GM19043 (cell line): ENCODE measurements around the gene SUPT20H.
A peak's percentile ranks its signal among the peaks of the same experiment; 100 is the strongest.
"Not testable (repeated sequence)": the region's sequence is repeated elsewhere in the genome, so short reads cannot be mapped to it uniquely, and the experiment has no call there.

Experiments
- ATAC-seq: cut with Tn5 transposase; IDR thresholded peaks from one replicate; pipeline ENCODE4 v1.9.1; 2021; ENCODE audit warnings: low read depth; ENCODE audit not compliant: unreplicated experiment

SUPT20H gene

DNA sequence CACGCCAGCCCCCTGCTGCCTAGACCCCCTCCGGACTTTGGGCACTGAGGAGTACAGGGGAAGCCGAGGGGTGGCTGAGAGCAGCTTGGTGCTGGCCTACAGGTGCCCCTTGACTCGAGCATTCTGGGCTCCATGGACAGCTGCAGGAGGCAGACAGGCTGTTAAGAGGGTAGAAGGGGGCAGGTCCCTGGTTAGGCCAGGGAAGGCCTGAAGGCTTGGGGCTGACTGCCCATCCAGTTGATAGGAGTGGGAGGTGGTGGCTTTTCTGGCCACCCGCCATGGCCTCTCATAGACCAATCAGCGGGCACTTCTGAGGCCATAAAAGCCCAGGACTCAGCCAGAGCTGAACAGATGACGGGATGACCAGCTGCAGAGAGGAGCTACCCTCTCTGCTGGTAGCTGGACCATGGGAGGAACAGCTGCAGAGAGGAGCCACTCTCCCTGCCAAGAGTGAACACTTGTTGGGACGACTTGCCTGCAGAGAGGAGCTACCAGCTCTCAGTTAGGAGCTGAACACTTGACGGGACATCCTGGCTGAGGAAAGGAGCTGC lies 10.7 kb upstream of the SUPT20H start:
- ATAC-seq: no peak

DNA sequence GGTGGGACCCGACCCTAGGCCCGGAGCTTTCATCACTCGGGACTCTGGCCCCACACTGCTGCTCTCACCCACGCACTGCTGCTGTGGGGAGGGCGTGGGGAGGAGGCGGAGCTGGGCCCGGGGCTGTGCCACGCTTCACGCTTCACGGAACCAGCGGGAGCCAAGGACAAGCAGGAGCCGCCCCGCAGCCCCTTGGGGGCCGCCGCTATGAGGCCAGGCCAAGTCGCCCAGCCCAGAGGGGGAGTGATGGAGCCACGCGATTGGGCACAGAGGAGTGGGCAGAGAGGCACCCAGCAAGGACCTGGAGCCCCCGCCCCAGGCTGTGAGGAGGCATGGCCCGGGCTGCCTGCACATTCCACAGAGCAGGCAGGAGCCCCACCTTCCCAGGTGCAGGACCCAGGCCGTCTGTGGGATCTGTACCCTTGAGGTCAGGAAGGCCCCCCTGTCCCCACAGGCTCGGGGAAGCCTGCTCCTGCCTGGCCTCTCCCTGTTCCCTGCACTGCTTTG lies 10.2 kb upstream of the SUPT20H start:
- ATAC-seq: no peak

DNA sequence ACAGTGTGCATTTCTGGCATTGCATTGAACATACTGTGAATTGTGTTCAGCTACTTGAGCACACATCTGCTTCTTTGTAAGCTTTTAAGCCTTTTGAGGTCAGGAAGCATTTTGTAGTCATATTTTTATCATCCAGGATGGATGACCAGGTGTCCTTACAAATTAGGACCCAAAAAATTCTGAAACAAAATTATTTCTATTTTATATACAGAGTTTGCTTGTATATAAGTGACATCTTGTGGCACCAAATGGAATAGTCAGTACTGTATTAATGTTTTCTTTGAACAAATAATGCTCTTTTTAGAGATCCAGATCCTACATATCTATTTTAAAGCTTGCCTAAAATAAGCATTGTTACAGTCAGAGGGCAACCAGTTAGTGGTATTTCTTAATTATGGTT lies 9.5 kb upstream of the SUPT20H start:
- ATAC-seq: no peak

DNA sequence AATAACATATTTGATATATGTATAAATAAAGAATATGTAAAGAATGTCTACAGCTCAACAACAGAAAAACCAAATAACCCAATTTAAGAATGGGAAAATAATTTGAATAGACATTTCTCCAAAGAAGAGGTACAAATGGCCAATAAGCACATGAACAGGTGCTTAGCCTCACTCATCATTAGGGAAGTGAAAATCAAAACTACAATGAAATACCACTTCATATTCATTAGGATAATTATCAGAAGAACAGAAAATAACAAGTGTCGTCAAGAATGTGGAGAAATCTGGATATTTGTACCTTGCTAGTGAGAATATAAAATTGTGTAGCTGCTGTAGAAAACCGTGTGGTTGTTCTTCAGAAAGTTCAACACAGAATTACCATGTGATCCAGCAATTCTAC lies 8.4 kb upstream of the SUPT20H start:
- peak; percentile 58 for ATAC-seq

DNA sequence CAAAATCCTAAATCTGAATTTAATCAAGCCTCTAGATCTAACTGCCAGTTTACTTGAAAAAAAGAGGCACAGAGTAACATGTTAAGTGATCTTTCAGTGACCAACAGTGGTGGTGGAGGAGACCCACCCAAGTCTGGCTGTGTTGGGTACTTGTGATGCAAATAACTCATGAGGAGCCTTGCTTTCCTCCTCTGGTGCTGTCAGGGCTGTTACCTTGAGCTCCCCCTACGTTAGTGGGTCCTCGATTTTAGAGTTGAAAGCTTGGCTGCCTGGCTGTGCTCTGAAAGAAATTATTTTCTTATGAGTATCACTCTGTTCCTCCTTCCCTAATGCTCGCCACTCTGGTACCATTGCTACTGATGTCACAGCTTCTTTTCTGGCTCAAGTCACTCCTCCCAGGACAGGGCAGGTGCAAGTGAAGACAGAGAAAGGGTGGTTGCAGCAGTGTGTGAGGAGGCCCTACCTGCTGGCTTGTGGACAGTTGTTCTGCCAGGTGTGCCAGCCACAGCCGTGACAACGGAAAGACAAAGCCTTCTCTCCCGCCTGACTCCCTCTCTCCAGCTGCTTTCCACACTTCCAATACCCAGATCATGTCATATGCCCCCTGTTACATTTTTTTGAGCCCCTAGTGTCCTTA lies 6.5 kb upstream of the SUPT20H start:
- ATAC-seq: no peak

DNA sequence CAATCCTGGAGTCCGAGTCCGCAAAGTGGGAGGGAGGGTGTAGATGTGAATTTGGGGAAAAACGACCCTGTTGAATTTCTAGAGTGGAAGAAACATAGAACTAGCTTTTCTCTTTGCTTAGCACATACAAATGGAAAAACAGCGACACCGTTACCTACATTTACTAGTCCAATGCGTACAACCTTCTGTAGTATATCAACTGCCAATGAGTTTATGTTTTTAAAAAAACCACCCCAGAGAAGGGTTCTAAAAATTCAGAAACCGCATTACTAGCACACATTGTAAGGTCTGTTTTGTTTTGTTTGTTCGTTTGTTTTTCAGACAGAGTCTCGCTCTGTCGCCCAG lies 332 bp upstream of the SUPT20H start:
- peak; percentile 18 for ATAC-seq

DNA sequence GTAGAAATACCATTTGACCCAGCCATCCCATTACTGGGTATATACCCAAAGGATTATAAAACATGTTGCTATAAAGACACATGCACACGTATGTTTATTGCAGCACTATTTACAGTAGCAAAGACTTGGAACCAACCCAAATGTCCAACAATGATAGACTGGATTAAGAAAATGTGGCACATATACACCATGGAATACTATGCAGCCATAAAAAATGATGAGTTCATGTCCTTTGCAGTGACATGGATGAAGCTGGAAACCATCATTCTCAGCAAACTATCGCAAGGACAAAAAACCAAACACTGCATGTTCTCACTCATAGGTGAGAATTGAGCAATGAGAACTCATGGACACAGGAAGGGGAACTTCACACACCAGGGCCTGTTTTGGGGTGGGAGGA lies 3.3 kb downstream of the SUPT20H start:
- not testable (repeated sequence) for ATAC-seq

DNA sequence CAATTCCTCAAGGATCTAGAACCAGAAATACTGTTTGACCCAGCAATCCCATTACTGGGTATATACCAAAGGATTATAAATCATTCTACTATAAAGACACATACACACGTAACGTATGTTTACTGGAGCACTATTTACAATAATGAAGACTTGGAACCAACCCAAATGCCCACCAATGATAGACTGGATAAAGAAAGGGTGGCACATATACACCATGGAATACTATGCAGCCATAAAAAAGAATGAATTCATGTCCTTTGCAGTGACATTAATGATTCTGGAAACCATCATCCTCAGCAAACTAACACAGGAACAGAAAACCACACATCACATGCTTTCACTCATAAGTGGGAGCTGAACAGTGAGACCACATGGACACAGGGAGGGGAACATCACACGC lies 6.4 kb downstream of the SUPT20H start:
- ATAC-seq: not testable (repeated sequence)

DNA sequence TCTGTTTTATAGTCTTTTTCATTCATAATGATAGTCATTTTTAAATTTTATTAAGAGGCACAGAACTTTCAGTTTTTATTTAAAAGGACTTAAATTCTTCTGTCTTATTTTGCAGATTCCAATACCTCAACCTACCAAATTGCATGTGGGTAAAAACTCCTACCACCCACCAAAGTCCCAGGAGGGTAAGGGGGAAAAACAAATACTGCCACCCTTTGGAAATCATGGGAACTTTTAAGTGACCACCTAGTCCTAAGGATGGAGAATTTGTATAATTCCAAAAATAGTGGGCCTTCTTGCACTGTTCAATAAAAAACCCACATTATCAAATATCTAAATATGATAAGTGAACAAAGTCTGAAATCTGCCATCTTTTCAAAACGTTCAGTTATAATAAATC lies 9.7 kb downstream of the SUPT20H start:
- ATAC-seq: no peak

DNA sequence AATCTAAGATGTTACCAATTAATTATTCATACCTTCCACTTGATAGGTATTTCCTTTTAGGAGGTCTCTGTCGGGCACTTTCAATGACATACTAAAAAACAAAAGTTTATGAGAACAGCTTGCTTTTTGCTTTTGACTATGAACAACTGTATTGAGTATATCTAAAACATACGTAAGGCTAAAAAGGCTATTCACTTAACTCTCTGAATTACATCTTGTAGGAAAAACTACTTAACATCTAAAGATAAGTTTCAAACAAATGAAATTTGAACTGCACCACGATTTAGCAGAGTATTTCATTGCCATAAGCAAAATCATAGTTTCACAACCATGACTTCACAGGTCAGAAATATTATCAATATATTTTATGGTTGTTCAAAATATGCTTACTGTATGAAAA lies 11.6 kb downstream of the SUPT20H start:
- ATAC-seq: no peak

DNA sequence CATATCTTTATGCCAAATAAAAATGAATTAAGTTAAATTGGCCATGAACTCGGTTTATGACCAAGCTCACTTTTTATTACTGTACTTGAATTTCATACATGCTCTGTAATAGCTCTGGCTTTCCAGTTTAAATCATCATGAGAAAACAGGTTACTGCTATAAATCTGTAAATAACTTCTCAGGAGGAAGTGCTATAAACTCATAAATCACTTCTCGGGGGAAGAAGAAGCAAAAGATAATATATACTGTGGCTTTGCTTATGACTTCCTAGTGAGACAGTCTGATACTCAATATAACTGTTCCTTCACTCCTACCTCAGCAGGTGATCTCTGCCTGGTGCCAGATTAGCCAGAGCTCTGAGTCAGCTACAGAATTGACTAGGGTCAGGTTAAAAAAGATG lies 12.5 kb downstream of the SUPT20H start:
- no peak for ATAC-seq

DNA sequence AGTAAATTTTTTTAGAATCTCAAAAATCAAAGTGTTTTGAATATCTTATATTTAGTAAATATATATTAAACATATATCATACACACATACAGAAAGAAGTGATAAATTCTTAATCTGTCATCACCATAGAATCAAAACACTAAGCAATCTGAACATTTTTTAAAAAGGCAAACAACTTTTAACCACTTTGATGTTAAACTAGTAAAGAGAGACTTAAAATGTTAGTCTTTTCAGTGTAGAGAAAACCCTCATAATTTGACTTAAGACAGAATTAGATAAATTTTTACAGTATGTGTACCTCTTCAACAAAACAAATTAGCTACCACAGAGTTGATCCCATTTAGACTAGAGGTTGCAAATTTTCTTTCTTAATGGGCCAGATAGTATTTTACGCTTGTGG lies 13.4 kb downstream of the SUPT20H start:
- no peak for ATAC-seq

DNA sequence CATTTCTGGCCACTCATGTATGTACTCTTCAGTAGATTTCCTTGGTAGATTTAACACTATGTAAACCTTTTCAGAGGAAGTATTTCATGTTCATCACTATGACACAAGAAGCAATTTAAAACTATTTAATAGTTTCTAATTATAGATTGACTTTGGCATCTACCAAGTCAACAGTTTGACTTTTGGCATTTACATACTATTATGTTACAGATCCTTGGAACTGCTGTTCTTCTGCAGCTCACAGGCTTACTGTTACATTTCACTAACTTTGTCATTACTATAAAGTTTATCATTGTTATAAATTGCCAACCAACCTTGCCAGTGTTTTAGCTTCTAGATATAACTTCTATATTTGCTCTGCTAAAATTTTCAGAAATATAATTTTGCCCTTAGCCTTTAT lies 18.7 kb downstream of the SUPT20H start:
- no peak for ATAC-seq

DNA sequence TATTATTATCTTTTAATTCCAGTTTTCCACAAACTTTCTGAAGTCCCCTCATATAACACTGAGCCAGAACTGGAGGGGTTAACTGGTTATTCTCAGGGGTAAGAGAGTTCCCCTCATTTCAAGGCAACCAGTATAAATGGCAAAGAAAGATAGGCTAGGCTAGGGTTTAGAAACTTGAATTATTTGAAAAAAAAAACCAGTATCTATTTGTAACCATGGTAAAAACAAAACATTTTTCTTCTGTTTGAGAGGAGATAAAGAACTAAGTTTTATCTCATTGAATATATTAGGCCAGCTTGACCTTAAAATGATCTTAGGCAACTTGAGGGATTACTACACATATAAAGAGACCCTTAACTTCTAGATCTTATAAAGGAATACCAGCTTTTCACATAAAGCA lies 19.6 kb downstream of the SUPT20H start:
- ATAC-seq: no peak

DNA sequence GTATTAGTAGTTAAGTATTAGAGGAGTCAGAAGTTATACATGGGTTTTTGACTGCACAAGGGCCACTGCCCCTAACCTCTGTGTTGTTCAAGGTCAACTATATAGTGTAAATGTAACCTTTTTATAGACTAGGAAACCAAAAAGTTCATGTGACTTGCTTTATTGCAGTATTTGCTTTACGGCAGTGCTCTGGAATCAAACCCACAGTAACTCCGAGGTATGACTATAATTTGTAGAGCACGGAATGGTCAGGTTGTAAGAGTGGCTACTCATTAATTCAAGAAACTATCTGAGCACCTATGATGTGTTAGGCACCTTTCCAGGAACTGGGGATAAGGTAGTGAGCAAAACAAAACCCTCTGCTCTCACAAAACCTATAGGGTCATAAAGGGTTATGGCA lies 22.2 kb downstream of the SUPT20H start:
- ATAC-seq: no peak

DNA sequence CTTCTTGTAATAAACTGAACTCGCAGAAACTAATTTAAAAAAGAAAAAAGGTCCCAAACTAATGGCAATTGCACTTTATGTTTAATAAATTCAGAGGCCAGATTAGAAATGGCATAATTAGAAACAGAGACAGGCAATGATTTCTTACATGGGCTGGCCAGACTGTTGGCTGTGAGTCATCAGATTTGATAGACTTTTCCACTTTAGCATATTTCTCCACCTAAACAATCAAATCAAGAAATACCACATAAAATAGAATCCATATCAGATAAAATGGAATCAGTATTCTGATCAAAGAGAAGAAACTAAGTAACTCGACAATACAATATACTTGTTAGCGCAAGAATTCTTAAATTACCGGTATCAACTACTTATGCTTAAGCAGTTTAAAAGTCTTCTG lies 29.9 kb downstream of the SUPT20H start:
- ATAC-seq: no peak

DNA sequence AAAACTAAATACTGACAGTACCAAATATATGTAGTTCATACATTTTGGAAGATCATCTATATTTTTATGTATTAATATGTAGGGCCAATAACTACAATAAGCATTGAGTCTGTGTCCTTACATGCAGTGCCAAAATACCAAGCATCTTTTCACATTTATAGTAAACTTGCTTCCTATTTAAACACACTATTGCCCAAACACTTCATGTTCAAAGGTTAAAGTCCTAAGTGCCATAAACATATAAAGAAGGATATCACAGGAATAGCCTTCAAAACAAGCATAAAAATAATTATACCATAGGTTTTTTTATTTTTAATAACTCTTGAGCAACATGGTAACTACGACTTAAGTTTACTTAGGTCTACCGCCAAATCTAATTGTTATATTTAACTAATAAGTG lies 31.8 kb downstream of the SUPT20H start:
- ATAC-seq: no peak

DNA sequence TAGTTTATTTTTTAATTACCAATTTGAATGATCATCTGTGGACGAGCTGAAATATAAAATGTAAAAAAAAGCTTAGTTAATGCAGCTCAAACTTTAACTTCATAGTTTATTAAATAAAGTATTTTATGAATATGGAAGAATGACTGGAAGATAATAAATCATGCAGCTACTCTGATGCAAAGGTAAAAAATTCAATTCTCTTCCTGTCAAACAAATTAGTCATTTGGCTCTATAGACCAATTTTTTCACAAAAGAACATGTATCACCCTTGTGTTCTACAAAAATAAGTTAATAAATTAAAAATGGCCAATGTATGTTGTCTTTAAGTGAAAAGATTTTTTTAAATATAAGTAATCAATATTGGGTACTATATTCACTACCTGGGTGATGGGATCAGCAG lies 32.7 kb downstream of the SUPT20H start:
- no peak for ATAC-seq

DNA sequence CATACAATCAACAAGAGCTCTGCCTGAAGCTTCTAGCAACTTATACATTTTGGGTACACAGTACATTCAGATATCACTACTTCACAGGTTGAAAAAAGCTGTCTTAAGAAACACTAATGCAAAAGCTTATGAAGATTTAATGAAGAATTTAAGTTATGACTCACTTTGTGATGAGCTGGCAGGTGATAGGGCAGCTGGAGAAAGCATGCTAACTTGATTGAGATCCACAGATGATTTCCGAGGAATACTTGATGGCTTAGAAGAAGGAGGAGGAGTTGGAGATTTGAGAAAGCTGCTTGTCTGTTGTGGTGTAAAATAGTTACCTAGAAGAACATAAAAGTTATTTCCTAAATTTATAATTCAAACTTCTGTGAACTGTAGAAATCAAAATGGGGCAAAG lies 35.6 kb downstream of the SUPT20H start:
- no peak for ATAC-seq

DNA sequence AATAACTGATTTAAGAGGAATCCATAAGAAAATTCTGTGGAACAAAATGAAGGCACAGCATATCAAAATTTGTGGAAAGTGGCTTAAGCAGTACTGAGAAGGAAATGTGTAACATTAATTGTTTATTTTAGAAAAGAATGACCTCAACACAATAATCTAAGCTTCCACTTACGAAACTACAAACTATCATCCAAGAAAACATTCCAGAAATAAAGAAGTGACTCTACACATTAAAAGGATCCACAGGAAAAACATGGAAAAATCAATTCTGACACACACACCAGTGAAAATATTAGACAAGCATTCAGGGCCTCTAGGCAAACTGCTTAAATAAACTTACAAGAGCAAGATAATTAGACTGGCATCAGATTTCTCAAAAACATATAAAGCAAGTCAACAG lies 44.9 kb downstream of the SUPT20H start:
- no peak for ATAC-seq

DNA sequence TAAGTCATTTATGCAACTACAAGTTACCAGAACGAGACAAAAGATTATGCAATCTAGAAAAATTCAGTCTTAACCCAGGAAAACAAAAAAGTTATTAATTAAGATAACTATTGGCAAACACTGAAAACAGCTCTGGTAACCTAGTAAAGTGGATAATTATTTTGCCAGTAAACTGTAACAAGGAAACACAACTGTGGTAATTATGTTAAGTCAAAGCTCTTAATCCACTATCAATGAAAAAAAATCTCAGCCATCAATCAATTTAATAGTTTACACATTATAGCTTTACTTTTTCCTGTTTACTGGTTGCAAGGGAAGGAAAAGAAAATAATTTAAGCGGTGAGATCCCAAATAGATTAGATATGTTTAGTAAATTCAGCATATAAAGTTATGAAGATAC lies 47.7 kb downstream of the SUPT20H start:
- no peak for ATAC-seq

DNA sequence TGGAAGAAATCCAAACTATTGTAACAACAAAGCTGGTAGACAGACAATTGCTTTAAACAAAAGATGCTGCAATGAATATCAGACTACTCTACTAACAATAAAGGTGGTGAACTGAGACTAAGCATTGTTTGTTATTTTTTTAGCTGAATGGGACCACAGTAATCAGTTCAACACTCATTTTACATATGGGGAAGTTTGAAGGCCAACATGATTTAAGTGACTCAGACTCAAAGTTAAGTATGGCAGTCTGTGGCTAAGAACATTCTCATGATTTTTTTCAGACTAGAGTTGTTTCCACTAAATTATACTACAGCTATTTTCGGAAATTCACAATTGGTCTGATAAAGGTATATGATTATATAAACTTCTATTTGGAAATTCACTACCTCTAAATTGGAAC lies 48.5 kb downstream of the SUPT20H start:
- no peak for ATAC-seq

DNA sequence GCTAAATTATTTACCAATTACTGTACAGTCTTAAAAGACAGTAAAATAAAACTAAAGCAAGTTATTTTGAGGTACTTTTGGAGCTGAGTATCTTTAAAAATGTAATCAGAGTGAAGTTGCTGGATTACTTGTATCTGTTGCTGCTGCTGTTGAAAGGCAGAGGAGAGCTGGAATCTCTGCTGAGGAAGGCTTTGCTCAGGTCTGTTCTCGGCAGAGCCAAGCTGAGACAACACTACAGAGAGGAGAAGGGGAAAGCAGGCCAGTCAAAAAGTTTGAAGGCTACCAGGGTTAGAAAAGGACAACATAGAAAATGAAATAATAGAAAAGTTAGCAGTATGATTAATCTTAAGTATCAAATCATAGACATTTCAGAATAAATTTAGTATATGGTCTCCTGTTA lies 49.1 kb downstream of the SUPT20H start:
- ATAC-seq: no peak
